Measurements from ENCODE around the gene RPL14. TPM values are rescaled to one million over a fixed set of nuclear protein-coding genes. Genes with fewer than 3 reads are reported as not detected.
A peak's percentile ranks its signal among the peaks of the same experiment; 100 is the strongest.

Gene RPL14
- total and polyA plus RNA-seq, 2 of the 13 experiments (the other 11 are each of a cell fraction or from before 2014, with no cell fraction given): 502 to 1,291 TPM

GRCh38 chr3:40497288-40497687, 40.1 kb downstream of the RPL14 start (continued):
- TF ChIP-seq GPBP1L1 (CRISPR knock-in tag; IDR thresholded peaks at IDR 0.05): no peak
- no peak for TF ChIP-seq NCOA1 (CRISPR knock-in tag; IDR thresholded peaks at IDR 0.05)
- TF ChIP-seq EED (CRISPR knock-in tag; IDR thresholded peaks at IDR 0.05): no peak
- no peak for TF ChIP-seq SNAPC2 (CRISPR knock-in tag; IDR thresholded peaks at IDR 0.05)
- TF ChIP-seq ASH2L (IDR thresholded peaks at IDR 0.05; ENCODE audit: insufficient read length, low read depth, low read length): peak; percentile 16
- no peak for TF ChIP-seq AKNA (CRISPR knock-in tag; IDR thresholded peaks at IDR 0.05; ENCODE audit: borderline replicate concordance)
- no peak for TF ChIP-seq ZBTB39 (CRISPR knock-in tag; IDR thresholded peaks at IDR 0.05)
- no peak for TF ChIP-seq GFI1 (CRISPR knock-in tag; IDR thresholded peaks at IDR 0.05; ENCODE audit: borderline replicate concordance)
